Stimulated activated CD4-positive, alpha-beta T cell treated with anti-CD3 and anti-CD28 coated beads, TNF-alpha, amount 100 ng/mL, for 4 hours (primary cell): Measurements from ENCODE around the gene TECPR1.
"Not testable (repeated sequence)": the region's sequence is repeated elsewhere in the genome, so short reads cannot be mapped to it uniquely, and the experiment has no call there.

Source experiments
- DNase-seq, 3 experiments: peaks; one replicate each; pipeline ENCODE4 v3.0.0-alpha.2; 2020; ENCODE audit warnings: low read depth in 3 of 3

TECPR1 gene

GRCh38 chr7:98228801-98229200 lies 23.2 kb downstream of the TECPR1 start:
- DNase-seq, result no peak

DNA sequence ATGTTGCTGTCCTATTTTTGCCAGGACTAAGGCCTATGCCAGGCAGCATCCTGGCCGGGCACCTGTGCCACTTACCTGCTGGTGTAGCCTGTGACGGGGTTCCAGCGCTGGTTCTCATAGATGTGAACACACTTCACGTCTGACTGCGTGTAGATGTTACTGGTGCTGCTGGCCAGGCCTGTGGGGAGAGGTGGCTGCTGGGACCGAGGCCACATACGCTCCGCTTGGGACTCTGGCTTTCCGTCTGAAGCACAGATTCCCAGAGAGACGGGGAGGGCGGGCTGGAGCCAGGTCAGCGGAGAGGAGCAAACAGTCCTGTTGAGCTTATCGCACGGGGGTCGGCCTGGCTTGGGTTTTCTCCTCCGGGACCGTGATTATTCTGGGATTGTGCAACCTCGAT lies 24.1 kb downstream of the TECPR1 start:
- DNase-seq, result no peak

- no peak for DNase-seq
Measured at GRCh38 chr7:98225913-98226614, 26.0 kb downstream of the TECPR1 start.

- DNase-seq, result no peak
Measured at GRCh38 chr7:98224701-98225181, 27.3 kb downstream of the TECPR1 start.

GRCh38 chr7:98223898-98224700 lies 27.9 kb downstream of the TECPR1 start:
- DNase-seq, result no peak

DNA sequence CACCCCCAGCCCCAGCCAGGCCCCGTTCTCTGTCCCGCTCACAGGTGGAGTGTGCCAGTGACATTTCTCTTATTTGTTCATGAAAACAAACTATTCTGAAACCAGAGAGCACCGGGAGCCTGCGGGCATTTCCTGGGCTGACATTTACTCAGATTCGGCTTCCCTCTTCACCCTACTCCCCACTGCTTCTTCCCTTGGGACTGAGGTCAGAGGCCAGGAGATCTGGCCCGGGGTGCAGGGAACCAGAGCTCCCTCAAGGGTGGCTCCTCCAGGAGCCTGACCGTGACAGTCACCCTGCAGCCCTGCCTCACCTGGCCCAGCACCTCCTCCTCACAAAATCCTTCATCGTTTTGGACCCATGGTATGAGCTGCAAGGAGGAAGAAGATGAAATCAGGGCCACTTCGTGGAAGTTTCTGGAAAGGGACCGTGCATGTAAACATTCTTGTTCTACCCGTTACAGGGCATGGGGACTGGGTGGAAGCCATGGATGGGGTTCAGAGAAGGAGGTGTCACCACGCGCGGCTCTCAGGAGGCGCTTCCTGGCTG lies 28.6 kb downstream of the TECPR1 start:
- DNase-seq, result no peak

GRCh38 chr7:98222533-98223195 lies 29.4 kb downstream of the TECPR1 start:
- DNase-seq, result no peak

DNA sequence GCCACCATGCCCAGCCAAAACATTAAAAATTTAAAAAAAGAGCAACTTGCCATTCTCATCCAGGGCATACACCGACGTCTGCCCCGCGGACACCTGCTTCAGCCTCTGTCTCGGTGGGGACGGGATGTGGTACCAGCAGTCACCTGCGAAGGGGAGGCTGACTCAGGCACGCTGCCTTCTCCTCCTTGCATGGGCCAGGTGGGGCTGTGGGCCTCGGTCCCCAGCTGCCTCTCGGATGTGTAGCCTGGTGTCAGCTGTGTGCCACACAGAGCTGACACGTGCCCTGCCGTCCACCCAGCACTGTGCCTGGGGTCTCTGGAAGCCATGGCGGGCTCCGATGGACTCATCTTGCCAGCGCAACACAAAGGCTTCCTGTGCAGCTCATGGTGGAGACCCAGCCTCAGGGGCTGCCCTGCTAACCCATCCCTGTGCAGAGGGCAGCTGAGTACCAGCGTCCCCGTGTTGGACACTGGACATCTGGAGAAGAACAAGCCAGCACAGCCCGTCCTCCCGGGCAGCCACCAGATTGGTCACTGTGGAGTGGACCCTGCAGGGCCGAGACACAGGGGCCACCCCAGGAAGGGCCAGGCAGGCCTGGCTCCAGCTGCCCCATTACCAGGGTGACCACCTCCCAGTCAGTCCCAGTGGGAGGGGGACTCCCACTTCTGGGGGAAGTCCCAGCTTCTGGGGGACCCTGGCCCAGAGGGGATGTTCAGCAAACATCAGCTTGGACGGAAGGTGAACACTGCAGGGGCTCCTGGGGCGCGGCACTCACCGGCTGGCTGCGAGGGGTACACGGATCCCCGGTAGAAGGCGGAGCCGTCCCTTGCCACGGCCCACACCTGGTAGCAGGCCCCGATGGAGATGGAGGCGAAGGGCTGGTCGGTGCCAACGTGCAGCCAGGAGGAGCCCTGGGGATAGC lies 30.2 kb downstream of the TECPR1 start:
- DNase-seq, result no peak

GRCh38 chr7:98219382-98219781 lies 32.6 kb downstream of the TECPR1 start:
- not testable (repeated sequence) for DNase-seq

DNA sequence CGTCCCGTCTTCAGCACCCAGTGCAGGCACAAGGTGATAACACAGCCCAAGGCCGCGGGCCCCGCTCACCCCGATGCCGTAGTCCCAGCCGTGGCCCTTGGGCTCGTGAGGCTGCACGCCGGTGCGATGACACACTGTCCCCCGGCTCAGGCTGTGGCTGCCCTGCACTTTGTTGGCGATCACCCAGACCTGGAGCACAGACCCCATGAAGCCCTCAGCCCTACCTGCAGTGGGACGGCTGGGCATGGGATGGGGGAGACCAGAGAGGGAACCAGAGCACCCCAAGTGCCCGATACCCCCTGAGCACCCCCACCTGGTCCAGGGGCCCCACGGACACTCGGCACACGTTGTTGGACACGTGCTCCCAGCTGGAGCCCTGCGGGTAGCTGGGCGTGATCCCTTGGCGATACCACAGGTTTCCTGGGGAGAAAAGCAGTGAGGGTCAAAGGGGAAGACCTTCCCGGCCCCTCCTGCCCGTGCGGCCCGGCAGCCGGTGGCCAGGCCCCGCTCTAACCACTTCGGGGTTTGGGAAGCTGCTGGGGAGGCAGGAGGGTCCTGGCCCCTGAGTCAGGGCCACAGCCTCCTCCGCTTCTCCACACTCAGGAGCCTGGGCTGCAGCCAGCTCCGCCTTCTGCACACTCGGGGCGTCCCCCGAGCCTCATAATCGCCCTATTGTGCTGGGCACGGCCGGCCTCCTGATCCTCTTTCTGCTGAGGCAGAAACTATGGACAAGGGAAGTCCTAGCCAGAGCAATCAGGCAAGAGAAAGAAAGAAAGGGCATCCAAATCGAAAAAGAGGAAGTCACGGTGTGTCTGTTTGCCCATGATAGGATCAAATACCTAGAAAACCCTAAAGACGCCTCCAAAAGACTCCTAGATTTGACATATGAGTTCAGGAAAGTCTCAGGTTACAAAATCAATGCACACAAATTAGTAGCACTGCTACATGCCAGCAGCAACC lies 34.1 kb downstream of the TECPR1 start:
- DNase-seq, result no peak

DNA sequence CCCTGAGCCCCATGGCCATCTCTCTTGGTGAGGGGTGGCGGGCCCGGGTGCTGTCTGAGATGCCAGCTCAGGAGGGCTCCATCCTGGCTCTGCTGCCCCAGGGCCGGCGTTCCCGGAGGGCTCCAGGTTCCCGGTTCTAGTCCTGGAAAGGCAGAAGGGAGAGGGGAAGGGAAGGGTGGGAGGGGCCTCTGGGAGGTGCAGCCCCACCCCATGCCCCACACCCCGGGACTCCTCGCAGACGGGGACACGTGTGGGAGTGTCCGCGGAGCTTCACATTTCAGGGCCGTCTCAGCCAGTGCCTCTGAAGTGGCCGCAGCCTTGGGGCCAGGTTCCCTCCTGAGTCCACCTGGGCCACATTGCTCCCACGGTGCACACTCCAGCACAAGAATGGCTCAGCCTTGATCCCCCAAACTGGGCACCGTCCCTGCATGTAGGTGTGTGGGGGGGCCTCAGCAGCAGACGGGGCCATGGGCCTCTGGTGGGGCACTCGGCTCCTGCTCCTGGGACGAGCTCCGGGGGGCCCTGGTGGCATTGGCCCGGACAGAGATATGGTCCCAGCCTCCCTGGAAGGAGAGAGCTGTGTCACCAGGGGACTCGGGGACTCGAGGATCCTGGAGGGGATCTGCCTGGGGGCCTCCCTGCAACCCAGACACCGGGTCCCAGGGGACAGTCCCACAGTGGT lies 35.0 kb downstream of the TECPR1 start:
- no peak for DNase-seq

- no peak for DNase-seq
Measured at GRCh38 chr7:98215561-98216495, 36.2 kb downstream of the TECPR1 start.

DNA sequence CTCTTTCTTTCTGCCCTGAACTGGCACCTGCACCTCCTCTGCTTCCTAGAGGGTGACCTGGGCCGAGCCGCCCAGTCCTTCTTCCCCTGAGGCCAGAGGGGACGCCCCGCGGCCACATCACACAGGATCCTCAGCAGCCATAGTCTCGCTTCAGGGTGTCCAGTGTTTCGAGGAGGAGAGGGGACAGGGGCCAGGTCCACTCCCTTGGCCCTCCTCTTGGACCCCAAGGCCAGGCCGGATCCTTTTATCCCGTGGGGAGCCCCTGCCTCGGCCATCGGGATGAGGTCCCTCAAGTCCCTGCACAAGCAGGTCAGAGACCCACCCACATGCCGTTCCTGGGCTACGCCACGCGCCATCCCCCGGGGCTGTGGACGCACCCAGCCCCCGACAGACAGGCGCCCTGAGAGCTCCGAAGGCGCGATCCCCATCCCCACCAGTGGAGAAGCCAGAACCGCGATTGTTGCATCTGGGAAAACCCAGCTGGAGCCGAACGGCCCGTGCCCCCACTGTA lies 37.2 kb downstream of the TECPR1 start:
- DNase-seq, result no peak

- DNase-seq, result no peak
Measured at GRCh38 chr7:98213888-98214810, 37.9 kb downstream of the TECPR1 start.

- DNase-seq, result no peak
Measured at GRCh38 chr7:98213296-98213887, 38.6 kb downstream of the TECPR1 start.

GRCh38 chr7:98212532-98213041 lies 39.4 kb downstream of the TECPR1 start:
- DNase-seq, result no peak
